SH-SY5Y (cell line): ENCODE results near the gene CDR2.

ENCODE experiments used
- GATA2 ChIP-seq: IDR thresholded peaks from 2 replicates; pipeline ENCODE4 v1.6.1; 2011; ENCODE audit warnings: mild to moderate bottlenecking, low read depth, low read length
- GATA3 ChIP-seq: IDR thresholded peaks from 2 replicates; pipeline ENCODE4 v1.6.1; 2011; ENCODE audit warnings: low read depth, mild to moderate bottlenecking, low read length, moderate library complexity

CDR2 gene

GRCh38 chr16:22324787-22325597, 49.4 kb downstream of the CDR2 start:
- TF ChIP-seq GATA2 (no peak), GATA3 (no peak)

- TF ChIP-seq GATA3: no peak
- no peak for TF ChIP-seq GATA2
These were observed 50.2 kb downstream of the CDR2 start for GRCh38 chr16:22323959-22324786.

DNA sequence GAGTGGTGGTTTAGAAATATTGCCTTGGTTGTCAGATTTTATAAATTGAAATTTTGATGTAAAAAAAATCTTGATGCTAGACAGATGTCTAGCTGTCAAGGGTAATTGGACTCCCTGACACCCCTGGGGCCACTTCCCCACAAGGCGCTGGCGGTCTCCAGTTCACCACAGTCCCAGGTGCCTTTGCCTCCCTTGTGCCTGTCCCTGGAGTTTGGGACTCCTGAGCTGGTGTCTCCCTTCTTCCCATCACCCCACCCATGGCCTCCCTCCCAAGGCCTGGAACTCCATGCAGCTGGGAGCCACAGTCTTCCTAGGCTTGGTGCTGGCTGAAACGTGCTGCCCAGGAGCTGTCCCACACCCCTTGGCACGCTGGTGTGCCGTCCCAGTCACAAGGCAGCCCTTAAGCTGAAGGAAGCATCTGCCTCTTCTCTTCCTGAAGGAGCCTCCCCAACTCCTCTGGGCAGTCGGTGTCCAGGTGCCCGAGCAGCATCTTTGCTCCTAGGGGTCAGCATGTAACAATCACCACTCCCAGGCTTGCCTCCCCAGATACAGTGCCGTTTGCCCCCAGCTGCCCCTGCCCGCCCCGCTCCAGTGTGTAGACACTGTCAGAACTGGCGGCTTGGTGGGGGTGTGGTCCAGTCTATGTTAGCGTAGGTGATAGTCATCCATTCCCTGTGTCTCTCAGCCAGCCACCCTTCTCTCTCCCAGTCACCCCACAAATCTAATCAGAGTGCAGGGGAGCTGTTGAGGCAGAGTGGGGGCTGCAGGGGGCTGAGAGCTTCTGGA, 51.1 kb downstream of the CDR2 start:
- TF ChIP-seq GATA2: no peak

GRCh38 chr16:22322741-22323140, 51.7 kb downstream of the CDR2 start:
- no peak for TF ChIP-seq GATA2
- no peak for TF ChIP-seq GATA3

DNA sequence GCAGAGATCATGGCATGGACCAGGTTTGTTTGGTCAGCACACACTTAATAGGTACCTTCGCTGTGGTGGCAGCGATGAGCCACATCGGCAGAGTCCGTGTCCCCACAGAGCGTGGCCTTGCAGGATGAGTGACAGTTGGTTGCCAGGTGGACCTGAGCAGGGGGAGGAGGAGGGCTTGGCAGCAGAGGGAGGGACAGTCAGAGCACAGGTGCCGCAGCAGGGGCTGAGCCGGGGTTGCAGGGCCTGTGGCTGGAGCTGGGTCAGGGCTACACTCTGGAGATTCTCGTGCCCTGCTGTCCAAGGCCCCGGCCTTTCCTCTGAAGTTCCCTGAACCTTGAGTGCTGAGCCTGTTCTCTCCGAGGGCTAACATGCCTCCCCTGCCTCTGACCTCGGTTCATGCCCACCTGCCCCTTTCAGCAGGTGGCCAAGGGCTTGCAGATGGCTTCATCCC, 52.4 kb downstream of the CDR2 start:
- TF ChIP-seq GATA3 (no peak), GATA2 (no peak)

DNA sequence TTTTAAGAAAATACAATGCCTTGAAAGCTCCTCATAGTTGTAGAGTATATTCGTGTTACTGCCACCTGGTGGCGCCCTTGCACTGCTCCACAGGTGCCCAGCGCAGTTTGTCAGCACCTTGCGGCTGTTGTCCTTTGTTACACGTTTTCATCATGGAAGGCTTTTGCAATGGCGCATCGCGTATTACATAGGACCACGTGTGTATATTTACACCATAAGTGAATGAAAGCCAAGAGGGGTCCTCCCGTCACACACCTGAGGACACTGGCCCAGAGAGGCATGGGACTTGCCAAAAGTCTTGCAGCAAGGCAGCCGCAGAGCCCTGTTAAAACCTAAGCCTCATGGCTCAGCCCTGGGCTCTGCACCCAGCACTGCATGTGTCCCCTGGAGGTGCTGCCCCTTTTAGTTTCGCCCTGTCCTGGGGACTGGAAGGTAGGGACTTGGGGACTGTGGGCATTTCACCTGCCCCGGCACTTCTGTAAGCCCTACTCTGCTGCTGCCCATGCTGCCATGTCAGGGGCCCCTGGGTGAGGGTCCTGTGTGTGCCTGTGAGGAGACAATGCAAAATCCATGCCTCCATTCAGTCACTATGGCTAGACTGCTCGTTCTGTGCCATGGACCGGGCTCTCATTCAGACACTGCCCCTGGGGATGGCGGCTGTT, 52.9 kb downstream of the CDR2 start:
- TF ChIP-seq GATA3: no peak

GRCh38 chr16:22320572-22321339, 53.7 kb downstream of the CDR2 start:
- no peak for TF ChIP-seq GATA3
- TF ChIP-seq GATA2: no peak

- TF ChIP-seq GATA2 (no peak), GATA3 (no peak)
These were observed 55.6 kb downstream of the CDR2 start for GRCh38 chr16:22318690-22319358.

- no peak for TF ChIP-seq GATA2
- TF ChIP-seq GATA3: no peak
These were observed 56.8 kb downstream of the CDR2 start for GRCh38 chr16:22317625-22318024.

DNA sequence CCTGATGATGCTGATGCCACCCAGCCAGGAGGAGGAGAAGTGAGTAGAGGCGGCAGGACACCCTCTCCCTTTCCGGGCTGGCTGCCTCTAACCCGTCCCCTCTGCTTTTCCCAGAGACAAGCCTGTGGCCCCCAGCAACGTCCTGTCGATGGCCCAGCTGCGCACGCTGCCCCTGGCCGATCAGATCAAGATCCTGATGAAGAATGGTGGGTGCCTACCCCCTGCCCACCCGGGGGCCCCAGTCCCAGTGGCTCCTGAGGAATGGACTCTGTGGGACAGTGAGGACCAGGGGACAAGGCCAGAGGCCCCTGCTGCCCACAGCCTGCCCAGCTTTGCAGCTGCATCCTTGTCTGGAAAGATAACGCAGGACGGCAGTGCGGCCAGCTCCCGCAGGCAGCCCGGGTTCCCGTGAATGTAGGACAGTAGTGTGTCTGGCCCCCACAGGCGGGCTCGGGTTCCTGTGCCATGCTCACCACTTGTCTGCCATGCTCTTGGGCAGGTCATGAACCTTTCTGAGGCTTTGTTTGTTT, 57.4 kb downstream of the CDR2 start:
- no peak for TF ChIP-seq GATA2
- no peak for TF ChIP-seq GATA3

DNA sequence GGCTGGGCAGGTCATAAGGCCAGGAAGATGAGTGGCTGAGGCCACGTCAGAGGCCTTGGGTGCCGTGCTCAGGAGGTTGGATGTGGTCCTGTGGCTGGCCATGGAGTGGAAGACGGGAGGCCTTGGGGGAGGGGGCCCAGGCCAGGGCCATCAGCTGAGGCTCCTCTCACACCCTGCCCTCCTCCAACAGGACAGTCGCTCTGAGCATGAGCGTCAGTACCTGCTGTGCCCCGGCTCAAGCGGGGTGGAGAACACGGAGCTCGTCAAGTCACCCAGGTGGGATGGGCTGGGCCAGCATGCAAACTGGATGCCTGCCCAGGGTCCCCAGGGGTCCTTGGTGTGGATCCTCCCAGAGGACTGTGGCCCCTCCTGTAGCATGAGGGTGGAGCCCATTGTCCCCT, 58.0 kb downstream of the CDR2 start:
- TF ChIP-seq GATA3 (no peak), GATA2 (no peak)

- TF ChIP-seq GATA3: no peak
- TF ChIP-seq GATA2: no peak
These were observed 58.4 kb downstream of the CDR2 start for GRCh38 chr16:22315979-22316378.
